GM03348 (cell line): ENCODE measurements around the gene SCNM1.
"Not testable (repeated sequence)": the region's sequence is repeated elsewhere in the genome, so short reads cannot be mapped to it uniquely, and the experiment has no call there.

ENCODE experiments used
- DNase-seq: peaks from one replicate; pipeline ENCODE4 v3.0.0; 2012; ENCODE audit warnings: low spot score

The SCNM1 gene

GRCh38 chr1:151146412-151147131, 19.4 kb upstream of the SCNM1 start, which contains the start of gene SEMA6C:
TSS of gene SEMA6C (minus strand) at chr1:151146631. CDS start at chr1:151142621, 4,010 bp downstream.
- peak; percentile 98 for DNase-seq

- no peak for DNase-seq
These were observed 18.8 kb upstream of the SCNM1 start for GRCh38 chr1:151147132-151147503.

GRCh38 chr1:151147665-151148064, 18.3 kb upstream of the SCNM1 start:
- DNase-seq, result no peak

GRCh38 chr1:151156515-151156819, 9.5 kb upstream of the SCNM1 start, which contains the start of gene TNFAIP8L2:
TSS of gene TNFAIP8L2 (plus strand) at chr1:151156649. CDS start at chr1:151158698, 2,049 bp downstream.
- DNase-seq, result no peak

- no peak for DNase-seq
These were observed 8.8 kb upstream of the SCNM1 start for GRCh38 chr1:151157067-151157531.

- no peak for DNase-seq
These were observed 7.6 kb upstream of the SCNM1 start for GRCh38 chr1:151158326-151158725.

GRCh38 chr1:151158751-151159251, 7.1 kb upstream of the SCNM1 start:
- DNase-seq, result no peak

- DNase-seq, result no peak
These were observed 6.6 kb upstream of the SCNM1 start for GRCh38 chr1:151159373-151159772.

GRCh38 chr1:151164732-151165280, 1.1 kb upstream of the SCNM1 start:
- DNase-seq, result no peak

GRCh38 chr1:151165281-151165737, 635 bp upstream of the SCNM1 start:
- peak; percentile 83 for DNase-seq

- peak; percentile 75 for DNase-seq
These were observed 587 bp downstream of the SCNM1 start for GRCh38 chr1:151166505-151166956.

- no peak for DNase-seq
These were observed 1.2 kb downstream of the SCNM1 start for GRCh38 chr1:151167116-151167515.

- no peak for DNase-seq
These were observed 5.2 kb downstream of the SCNM1 start for GRCh38 chr1:151171190-151171589.

GRCh38 chr1:151175041-151175741, 9.2 kb downstream of the SCNM1 start:
- DNase-seq, result no peak

GRCh38 chr1:151175863-151176262, 9.9 kb downstream of the SCNM1 start, which contains the start of gene TMOD4:
TSS of gene TMOD4 (minus strand) at chr1:151175981. CDS start at chr1:151174875, 1,106 bp downstream.
- peak; percentile 46 for DNase-seq

- DNase-seq, result no peak
These were observed 10.6 kb downstream of the SCNM1 start for GRCh38 chr1:151176514-151177045.

- no peak for DNase-seq
These were observed 18.3 kb downstream of the SCNM1 start for GRCh38 chr1:151184211-151184610.

GRCh38 chr1:151187205-151187604, 21.3 kb downstream of the SCNM1 start:
- DNase-seq, result no peak

- DNase-seq, result not testable (repeated sequence)
These were observed 22.7 kb downstream of the SCNM1 start for GRCh38 chr1:151188667-151189066.

- peak; percentile 92 for DNase-seq
These were observed 23.9 kb downstream of the SCNM1 start, which contains the start of gene VPS72 for GRCh38 chr1:151189637-151190445. TSS of gene VPS72 (minus strand) at chr1:151190197. CDS start at chr1:151190121, 76 bp downstream.

GRCh38 chr1:151192047-151192446, 26.1 kb downstream of the SCNM1 start:
- no peak for DNase-seq
